Body of pancreas (tissue), 4 donors: Measurements from ENCODE around the gene CCDC117. TPM values are rescaled to one million over a fixed set of nuclear protein-coding genes. Genes with fewer than 3 reads are reported as not detected.
"Not testable (repeated sequence)": the region's sequence is repeated elsewhere in the genome, so short reads cannot be mapped to it uniquely, and the experiment has no call there.

Experiments
- ATAC-seq: fragments of 150-250 bp; one replicate; pipeline ENCODE4 v1.9.1; 2016
- DNase-seq, 4 donors: peaks; one replicate each; pipeline ENCODE4 v3.0.0-alpha.2; 2019
- H3K27ac ChIP-seq, 4 donors: fragments of 200-600 bp; sonication (generic); 1 replicate in 3 of 4; 2 replicates in 1 of 4; pipeline versions ENCODE4 v1.5.1 to v1.6.1; 2016 to 2019; ENCODE audit warnings: mild to moderate bottlenecking in 1 of 4, mixed read lengths in 1 of 4, moderate library complexity in 1 of 4
- H3K27me3 ChIP-seq, 2 donors: fragments of 200-600 bp; sonication (generic); one replicate each; pipeline ENCODE4 v1.6.0; 2016; ENCODE audit warnings: mild to moderate bottlenecking in 1 of 2
- H3K36me3 ChIP-seq, 2 donors: fragments of 200-600 bp; sonication (generic); replicated peaks in 1 of 2; 2 replicates each; pipeline ENCODE4 v1.5.1; 2016; ENCODE audit warnings: low read depth in 2 of 2; ENCODE audit not compliant: insufficient read depth in 1 of 2
- H3K4me1 ChIP-seq: fragments of 200-600 bp; sonication (generic); one replicate; pipeline ENCODE4 v1.6.0; 2016
- H3K4me3 ChIP-seq, 2 donors: fragments of 200-600 bp; sonication (generic); 1 replicate in 1 of 2; 2 replicates in 1 of 2; pipeline ENCODE4 v1.5.1; 2016 to 2019
- H3K9me3 ChIP-seq, 3 donors: fragments of 200-600 bp; sonication (generic); 1 replicate in 2 of 3; 2 replicates in 1 of 3; pipeline ENCODE4 v1.5.1; 2016
- CTCF ChIP-seq, 7 experiments: fragments of 450-650 bp in 4 of 7; fragments of 200-600 bp in 3 of 7; sonication (generic) in 3 of 7; IDR thresholded peaks; one replicate each; pipeline ENCODE4 v1.5.1; 2016 to 2019; ENCODE audit warnings: antibody characterized with exemption in 7 of 7
- POLR2A ChIP-seq, 3 donors: fragments of 450-650 bp; IDR thresholded peaks; one replicate each; pipeline ENCODE4 v1.6.1; 2016; ENCODE audit warnings: antibody characterized with exemption in 3 of 3, mild to moderate bottlenecking in 2 of 3
- WGBS, 2 donors: methylation state at CpG; one replicate each; pipeline ENCODE4 v1.1.5; 2017; 5-methylcytosine and 5-hydroxymethylcytosine counted together
- intact Hi-C: fragments of 100-400 bp; cut with DNase I; formaldehyde crosslinking; loops from one replicate; pipeline ENCODE4 v1.15.1; 2023
- total RNA-seq, 2 donors: library from RNA; depleted of rRNA; stranded (reverse); fragments of >200 nt; gene quantifications; one replicate each; pipeline ENCODE4 v1.1.0, GENCODE V29; 2016

The CCDC117 gene
- total RNA-seq, 2 donors from 2014 or later: 13.8 to 16.3 TPM

- WGBS, 2 donors: 40 to 56% methylated on average over 1 of the region's 1 CpG
- TF ChIP-seq POLR2A (IDR thresholded peaks at IDR 0.05) (no peak), CTCF (IDR thresholded peaks at IDR 0.05) (no peak)
- ATAC-seq: no peak
- intact Hi-C loops: no loop called here
- Histone ChIP-seq H3K27ac (peak overlapping the region; percentile 45 to 96 (median 88)), H3K4me1 (peaks cover 90% of the 10 kb centered on the region), H3K36me3 (no peaks in the 10 kb centered on the region), H3K27me3 (no peaks in the 10 kb centered on the region), H3K4me3 (no peak overlapping the region), H3K9me3 (no peaks in the 10 kb centered on the region)
- no peak for DNase-seq
Measured at GRCh38 chr22:28821452-28821851, 49.0 kb downstream of the CCDC117 start.

DNA sequence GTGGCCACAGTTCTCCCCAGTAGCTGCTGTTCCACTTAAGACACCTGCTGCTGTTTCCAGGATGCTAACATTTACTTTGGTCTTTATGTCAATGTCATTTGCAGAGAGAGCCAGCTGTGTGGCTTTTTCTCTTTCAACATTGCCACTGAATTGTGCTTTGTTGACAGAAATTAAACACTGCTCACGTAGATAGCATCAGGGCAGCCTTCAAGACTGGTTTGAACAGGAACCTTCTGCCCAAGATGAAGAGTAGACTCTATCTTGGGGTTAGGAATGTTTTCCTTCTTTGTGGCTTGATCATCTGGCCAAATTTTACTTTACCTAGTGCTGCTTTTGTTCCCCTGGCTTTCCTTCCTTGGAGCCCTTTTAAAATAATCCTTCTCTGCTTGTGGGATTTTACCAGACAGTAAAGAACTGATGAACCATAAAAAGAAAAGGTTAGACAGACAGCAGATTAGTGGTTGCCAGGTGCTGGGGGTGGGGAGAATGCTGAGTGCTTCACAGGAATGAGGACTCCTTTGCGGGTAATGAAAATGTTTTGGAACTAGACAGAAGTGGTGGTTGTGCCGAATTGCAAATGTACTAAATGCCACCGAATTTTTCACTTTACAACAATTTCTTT is 50.5 kb downstream of the CCDC117 start:
- H3K4me1 ChIP-seq: peaks cover 74% of the 10 kb centered on the region
- no peaks in the 10 kb centered on the region for H3K36me3 ChIP-seq
- ATAC-seq (peak; percentile 23), DNase-seq (peak; percentile 57 to 87 (median 70))
- TF ChIP-seq CTCF (IDR thresholded peaks at IDR 0.05) (no peak), POLR2A (IDR thresholded peaks at IDR 0.05) (no peak)
- H3K27me3 ChIP-seq: no peaks in the 10 kb centered on the region
- H3K4me3 ChIP-seq: no peak overlapping the region
- H3K9me3 ChIP-seq: no peaks in the 10 kb centered on the region
- 18 to 22% methylated on average over 4 of the region's 4 CpGs for WGBS, 2 donors
- peak overlapping the region; percentile 69 to 96 (median 88) for H3K27ac ChIP-seq
- intact Hi-C loops: no loop called here

DNA sequence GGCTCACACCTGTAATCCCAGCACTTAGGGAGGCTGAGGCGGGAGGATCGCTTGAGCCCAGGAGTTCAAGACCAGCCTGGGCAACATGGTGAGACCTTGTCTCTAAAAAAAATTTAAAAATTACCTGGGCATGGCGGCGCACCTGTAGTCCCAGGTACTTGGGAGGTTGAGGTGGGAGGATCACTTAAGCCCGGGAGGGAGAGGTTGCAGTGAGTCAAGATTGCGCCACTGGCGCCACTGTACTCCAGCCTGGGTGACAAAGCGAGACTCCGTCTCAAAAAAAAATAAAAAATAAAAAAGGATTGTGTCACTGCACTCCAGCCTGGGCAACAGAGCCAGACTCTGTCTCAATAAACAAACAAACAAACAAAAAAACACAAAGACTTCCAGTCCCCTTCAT is 52.0 kb downstream of the CCDC117 start:
- peak in 2 of 4 donors; percentile 19 to 36 for DNase-seq
- H3K4me3 ChIP-seq, H3K27me3 ChIP-seq, ATAC-seq, H3K9me3 ChIP-seq, H3K36me3 ChIP-seq, intact Hi-C loops: not testable (repeated sequence)
- Histone ChIP-seq H3K27ac (peak overlapping the region in 3 of 4 donors; percentile 13 to 91 (median 48)), H3K4me1 (peaks cover 72% of the 10 kb centered on the region)
- 89 to 91% methylated on average over 9 of the region's 9 CpGs for WGBS, 2 donors

DNA sequence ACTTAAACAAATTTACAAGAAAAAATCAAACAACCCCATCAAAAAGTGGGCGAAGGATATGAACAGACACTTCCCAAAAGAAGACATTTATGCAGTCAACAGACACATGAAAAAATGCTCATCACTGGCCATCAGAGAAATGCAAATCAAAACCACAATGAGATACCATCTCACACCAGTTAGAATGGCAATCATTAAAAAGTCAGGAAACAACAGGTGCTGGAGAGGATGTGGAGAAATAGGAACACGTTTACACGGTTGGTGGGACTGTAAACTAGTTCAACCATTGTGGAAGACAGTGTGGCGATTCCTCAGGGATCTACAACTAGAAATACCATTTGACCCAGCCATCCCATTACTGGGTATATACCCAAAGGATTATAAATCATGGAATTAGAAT is 53.9 kb downstream of the CCDC117 start:
- 75 to 95% methylated on average over 4 of the region's 4 CpGs for WGBS, 2 donors
- peaks cover 65% of the 10 kb centered on the region for H3K4me1 ChIP-seq
- intact Hi-C loops, DNase-seq, H3K27ac ChIP-seq, H3K36me3 ChIP-seq, H3K27me3 ChIP-seq, H3K4me3 ChIP-seq, ATAC-seq, H3K9me3 ChIP-seq: not testable (repeated sequence)

DNA sequence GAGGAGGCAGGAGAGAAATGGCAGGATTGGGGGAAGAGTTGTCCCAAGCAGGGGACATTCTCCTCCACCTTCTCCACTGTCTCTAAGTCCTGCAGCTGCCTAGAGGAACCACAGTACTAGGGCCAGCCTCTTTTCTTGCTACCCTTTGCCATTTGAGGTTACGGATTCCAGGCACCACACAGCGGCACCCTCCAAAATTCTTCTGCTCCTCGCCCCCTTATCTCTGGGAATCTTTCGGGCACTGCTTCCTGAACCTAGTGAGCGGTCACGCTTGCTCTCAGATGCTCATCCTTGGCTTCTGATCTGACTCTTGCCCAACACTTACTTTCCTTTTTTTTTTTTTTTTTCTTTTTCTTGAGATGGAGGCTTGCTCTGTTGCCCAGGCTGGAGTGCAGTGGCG is 54.4 kb downstream of the CCDC117 start:
- Histone ChIP-seq H3K9me3 (no peaks in the 10 kb centered on the region), H3K27ac (no peak overlapping the region), H3K4me3 (no peak overlapping the region), H3K27me3 (no peaks in the 10 kb centered on the region), H3K4me1 (peaks cover 60% of the 10 kb centered on the region), H3K36me3 (no peaks in the 10 kb centered on the region)
- TF ChIP-seq POLR2A (IDR thresholded peaks at IDR 0.05): no peak
- no peak for TF ChIP-seq CTCF (IDR thresholded peaks at IDR 0.05)
- no peak for ATAC-seq
- intact Hi-C loops: no loop called here
- DNase-seq: no peak
- WGBS, 2 donors: 89 to 94% methylated on average over 5 to 7 of the region's 7 CpGs
